Neural cell (in vitro differentiated cells): ENCODE results near the gene PTPN7. TPM values are rescaled to one million over a fixed set of nuclear protein-coding genes. Genes with fewer than 3 reads are reported as not detected.

Experiments used
- H2AFZ ChIP-seq: fragments of 200-600, 300-800 bp; sonication (generic), shearing (Covaris generic); 2 replicates; pipeline ENCODE4 v1.6.0; 2014; ENCODE audit warnings: low read depth, mild to moderate bottlenecking, antibody characterized with exemption, low read length, moderate library complexity
- H3F3A ChIP-seq: fragments of 200-600 bp; shearing (Covaris generic); 2 replicates; pipeline ENCODE4 v1.6.1; 2016; ENCODE audit warnings: mild to moderate bottlenecking, moderate library complexity, mixed read lengths, antibody characterized with exemption, low read length; ENCODE audit not compliant: insufficient read depth, poor library complexity, severe bottlenecking
- H3K27ac ChIP-seq: fragments of 200-600, 300-800 bp; sonication (generic), shearing (Covaris generic); 2 replicates; pipeline ENCODE4 v1.5.1; 2014; ENCODE audit warnings: mild to moderate bottlenecking, low read length, moderate library complexity
- H3K27me3 ChIP-seq: fragments of 300-800, 200-600 bp; sonication (generic), shearing (Covaris generic); 2 replicates; pipeline ENCODE4 v1.6.0; 2014; ENCODE audit warnings: mild to moderate bottlenecking, low read depth, low read length, moderate library complexity; ENCODE audit not compliant: insufficient read depth
- H3K36me3 ChIP-seq: fragments of 300-800, 200-600 bp; sonication (generic), shearing (Covaris generic); 2 replicates; pipeline ENCODE4 v1.5.1; 2014; ENCODE audit warnings: mild to moderate bottlenecking, antibody characterized with exemption, low read length, moderate library complexity; ENCODE audit not compliant: insufficient read depth
- H3K4me2 ChIP-seq: fragments of 300-800, 200-600 bp; sonication (generic), shearing (Covaris generic); 2 replicates; pipeline ENCODE4 v1.6.0; 2014; ENCODE audit warnings: mild to moderate bottlenecking, low read length
- H3K4me3 ChIP-seq: fragments of 300-800, 200-600 bp; sonication (generic), shearing (Covaris generic); 2 replicates; pipeline ENCODE4 v1.5.1; 2014; ENCODE audit warnings: mild to moderate bottlenecking, low read length, moderate library complexity
- H3K79me2 ChIP-seq: fragments of 200-600 bp; shearing (Covaris generic); replicated peaks from 2 replicates; pipeline ENCODE4 v1.6.0; 2014; ENCODE audit warnings: mild to moderate bottlenecking, low read length, moderate library complexity; ENCODE audit not compliant: insufficient read depth
- H3K9ac ChIP-seq: fragments of 300-800, 200-600 bp; sonication (generic), shearing (Covaris generic); 2 replicates; pipeline ENCODE4 v1.6.1; 2016; ENCODE audit warnings: mild to moderate bottlenecking, low read length, mixed read lengths
- H3K9me2 ChIP-seq: fragments of 200-600 bp; shearing (Covaris generic); 2 replicates; pipeline ENCODE4 v1.6.1; 2016; ENCODE audit warnings: mild to moderate bottlenecking, low read length, mixed read lengths; ENCODE audit not compliant: insufficient read depth
- H3K9me3 ChIP-seq: fragments of 200-600, 300-800 bp; sonication (generic), shearing (Covaris generic); 2 replicates; pipeline ENCODE4 v1.6.1; 2016; ENCODE audit warnings: mild to moderate bottlenecking, mixed run types, low read length, moderate library complexity, mixed read lengths
- H4K20me1 ChIP-seq: fragments of 200-600 bp; shearing (Covaris generic); 2 replicates; pipeline ENCODE4 v1.6.1; 2016; ENCODE audit warnings: mild to moderate bottlenecking, mixed run types; ENCODE audit not compliant: insufficient read depth
- EP300 ChIP-seq: fragments of 450-650 bp; conservative IDR thresholded peaks from 2 replicates; pipeline ENCODE4 v1.6.1; 2014; ENCODE audit warnings: antibody characterized with exemption, mild to moderate bottlenecking, moderate library complexity; ENCODE audit not compliant: poor library complexity, severe bottlenecking
- EZH2 ChIP-seq: fragments of 200-600, 300-800 bp; shearing (Covaris generic), sonication (generic); IDR thresholded peaks from 2 replicates; pipeline ENCODE4 v1.6.1; 2014; ENCODE audit warnings: antibody characterized with exemption, low read length, borderline replicate concordance, mild to moderate bottlenecking; ENCODE audit not compliant: insufficient read depth, poor library complexity, severe bottlenecking
- MXI1 ChIP-seq: fragments of 450-650 bp; conservative IDR thresholded peaks from 2 replicates; pipeline ENCODE4 v1.6.1; 2014; ENCODE audit warnings: antibody characterized with exemption, mild to moderate bottlenecking; ENCODE audit not compliant: poor library complexity, severe bottlenecking
- POLR2AphosphoS5 ChIP-seq: IDR thresholded peaks from 2 replicates; pipeline ENCODE4 v1.6.1; 2012
- RAD21 ChIP-seq: fragments of 450-650 bp; conservative IDR thresholded peaks from 2 replicates; pipeline ENCODE4 v1.6.1; 2014; ENCODE audit warnings: antibody characterized with exemption, mild to moderate bottlenecking, moderate library complexity
- SMC3 ChIP-seq: fragments of 450-650 bp; conservative IDR thresholded peaks from 2 replicates; pipeline ENCODE4 v1.6.1; 2014; ENCODE audit warnings: antibody characterized with exemption, mild to moderate bottlenecking, moderate library complexity; ENCODE audit not compliant: poor library complexity
- TAF1 ChIP-seq: IDR thresholded peaks from 2 replicates; pipeline ENCODE4 v1.6.1; 2012; ENCODE audit warnings: low read depth
- polyA plus RNA-seq: library from polyadenylated mRNA; depleted of rRNA; stranded (reverse); fragments of >200 nt; gene quantifications from 2 replicates; pipeline ENCODE4 v1.2.3, GENCODE V29; 2014
- TF ChIP-seq, protein P1 (sequence below): IDR thresholded peaks from 2 replicates; pipeline ENCODE4 v1.6.1; 2012; ENCODE audit warnings: borderline replicate concordance
- TF ChIP-seq, protein P2 (sequence below): fragments of 450-650 bp; IDR thresholded peaks from 2 replicates; pipeline ENCODE4 v1.5.1; 2014; ENCODE audit warnings: antibody characterized with exemption, mild to moderate bottlenecking, moderate library complexity; ENCODE audit not compliant: poor library complexity, severe bottlenecking

PTPN7 gene
- polyA plus RNA-seq, 1 donor from 2014 or later: 2.1 TPM

DNA sequence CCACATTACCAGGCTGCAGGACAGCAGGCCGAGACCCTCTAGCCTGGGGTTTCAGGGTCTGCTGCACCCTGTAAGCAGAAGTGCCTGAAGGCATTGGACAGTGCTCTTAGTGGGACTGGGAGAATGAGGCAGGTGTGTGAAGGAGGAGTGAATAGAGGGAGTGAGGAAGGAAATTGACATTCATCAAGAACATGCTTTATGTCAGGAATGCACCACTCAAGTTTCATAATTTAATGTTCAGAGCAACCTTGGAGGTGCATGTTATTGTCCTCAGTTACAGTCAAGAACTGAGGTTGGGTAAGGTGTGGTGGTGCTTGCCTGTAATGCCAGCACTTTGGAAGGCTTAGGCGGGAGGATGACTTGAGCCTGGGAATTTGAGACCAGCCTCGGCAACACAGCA, 49.4 kb downstream of the PTPN7 start (continued):
- no peak for TF ChIP-seq SMC3

DNA sequence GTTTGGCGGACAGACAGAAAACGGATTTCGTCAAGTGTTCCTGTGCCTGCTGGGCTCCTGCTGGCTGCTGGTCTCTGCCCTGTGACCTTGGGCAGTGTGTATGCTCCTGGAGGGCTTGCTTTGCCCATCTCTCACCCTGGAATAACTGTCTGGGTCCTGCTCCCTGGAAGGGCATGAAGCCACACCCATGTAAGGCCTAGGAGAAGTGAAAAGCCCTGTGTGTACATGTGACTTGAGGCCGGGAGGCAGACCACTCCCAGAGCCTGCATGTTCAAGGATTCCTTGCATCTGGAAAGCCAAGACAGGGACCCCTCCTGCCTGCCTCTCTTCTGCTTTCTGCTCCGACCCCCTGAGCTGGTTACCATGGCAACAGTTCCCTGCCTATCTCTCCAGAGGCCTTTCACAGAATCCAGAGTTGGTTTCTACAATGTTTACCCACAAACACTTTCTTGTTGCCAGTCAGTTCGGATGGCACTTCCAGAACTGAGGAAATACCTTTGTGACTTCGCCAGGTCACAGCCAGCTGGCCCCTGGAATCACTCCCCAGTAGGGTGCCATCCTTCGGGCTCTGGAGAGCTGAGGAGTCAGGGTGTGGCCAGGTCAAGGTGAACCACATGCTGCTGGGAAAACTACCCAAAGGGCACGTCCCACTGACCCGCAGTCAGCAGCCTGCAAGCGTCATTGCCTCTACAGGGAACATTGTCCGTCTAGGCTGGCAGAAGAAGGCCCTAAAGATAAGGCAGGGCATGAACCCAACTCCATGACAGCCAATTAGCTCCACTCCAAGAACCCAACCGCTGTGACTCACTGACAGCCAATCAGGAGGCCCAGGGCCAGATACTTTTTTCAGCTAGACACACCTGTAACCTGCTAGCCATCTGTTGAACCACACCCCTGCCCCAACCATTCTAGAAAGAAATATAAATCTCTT, 52.3 kb downstream of the PTPN7 start:
- Histone ChIP-seq H3K9me2 (no peaks in the 10 kb centered on the region), H3K9me3 (no peaks in the 10 kb centered on the region), H3K4me3 (peak overlapping the region; percentile 47), H3K27me3 (no peaks in the 10 kb centered on the region), H3K36me3 (no peaks in the 10 kb centered on the region), H3K4me2 (no peak overlapping the region), H3K9ac (peak overlapping the region; percentile 34), H4K20me1 (no peaks in the 10 kb centered on the region), H3F3A (no peaks in the 10 kb centered on the region), H3K79me2 (no peaks in the 10 kb centered on the region), H3K27ac (no peak overlapping the region), H2AFZ (peak overlapping the region; percentile 60)
- TF ChIP-seq, protein P1, sequence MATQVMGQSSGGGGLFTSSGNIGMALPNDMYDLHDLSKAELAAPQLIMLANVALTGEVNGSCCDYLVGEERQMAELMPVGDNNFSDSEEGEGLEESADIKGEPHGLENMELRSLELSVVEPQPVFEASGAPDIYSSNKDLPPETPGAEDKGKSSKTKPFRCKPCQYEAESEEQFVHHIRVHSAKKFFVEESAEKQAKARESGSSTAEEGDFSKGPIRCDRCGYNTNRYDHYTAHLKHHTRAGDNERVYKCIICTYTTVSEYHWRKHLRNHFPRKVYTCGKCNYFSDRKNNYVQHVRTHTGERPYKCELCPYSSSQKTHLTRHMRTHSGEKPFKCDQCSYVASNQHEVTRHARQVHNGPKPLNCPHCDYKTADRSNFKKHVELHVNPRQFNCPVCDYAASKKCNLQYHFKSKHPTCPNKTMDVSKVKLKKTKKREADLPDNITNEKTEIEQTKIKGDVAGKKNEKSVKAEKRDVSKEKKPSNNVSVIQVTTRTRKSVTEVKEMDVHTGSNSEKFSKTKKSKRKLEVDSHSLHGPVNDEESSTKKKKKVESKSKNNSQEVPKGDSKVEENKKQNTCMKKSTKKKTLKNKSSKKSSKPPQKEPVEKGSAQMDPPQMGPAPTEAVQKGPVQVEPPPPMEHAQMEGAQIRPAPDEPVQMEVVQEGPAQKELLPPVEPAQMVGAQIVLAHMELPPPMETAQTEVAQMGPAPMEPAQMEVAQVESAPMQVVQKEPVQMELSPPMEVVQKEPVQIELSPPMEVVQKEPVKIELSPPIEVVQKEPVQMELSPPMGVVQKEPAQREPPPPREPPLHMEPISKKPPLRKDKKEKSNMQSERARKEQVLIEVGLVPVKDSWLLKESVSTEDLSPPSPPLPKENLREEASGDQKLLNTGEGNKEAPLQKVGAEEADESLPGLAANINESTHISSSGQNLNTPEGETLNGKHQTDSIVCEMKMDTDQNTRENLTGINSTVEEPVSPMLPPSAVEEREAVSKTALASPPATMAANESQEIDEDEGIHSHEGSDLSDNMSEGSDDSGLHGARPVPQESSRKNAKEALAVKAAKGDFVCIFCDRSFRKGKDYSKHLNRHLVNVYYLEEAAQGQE: peak; percentile 42
- TF ChIP-seq EP300 (peak; percentile 44), SMC3 (no peak), RAD21 (no peak), EZH2 (no peak), POLR2AphosphoS5 (peak; percentile 57)

DNA sequence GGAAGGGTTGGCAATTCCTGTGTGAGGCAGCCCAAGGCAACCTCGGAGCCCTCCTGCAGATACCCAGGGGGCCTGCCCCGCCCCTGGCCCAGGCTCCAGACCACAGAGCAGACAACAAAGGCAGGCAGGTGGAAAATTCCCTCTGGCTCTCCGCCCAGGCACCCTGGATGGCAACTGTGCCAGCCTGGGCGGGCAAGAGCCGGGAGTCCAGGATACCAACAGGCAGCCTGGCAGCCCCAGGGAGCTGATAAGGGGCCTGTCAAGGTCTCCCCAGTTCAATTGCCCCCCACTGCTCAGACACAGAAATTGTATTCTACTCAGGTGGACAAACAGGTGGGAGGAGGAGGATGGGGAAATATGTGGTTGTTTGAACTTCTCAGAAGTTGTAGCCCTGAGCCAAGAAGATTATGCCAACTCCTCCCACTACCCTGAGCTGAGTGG, 53.1 kb downstream of the PTPN7 start:
- H3K79me2 ChIP-seq: no peaks in the 10 kb centered on the region
- no peaks in the 10 kb centered on the region for H3K36me3 ChIP-seq
- H3K4me3 ChIP-seq: peak overlapping the region; percentile 47
- H3K27ac ChIP-seq: no peak overlapping the region
- H3K27me3 ChIP-seq: no peaks in the 10 kb centered on the region
- H4K20me1 ChIP-seq: no peaks in the 10 kb centered on the region
- no peak for TF ChIP-seq EP300
- TF ChIP-seq POLR2AphosphoS5: no peak
- TF ChIP-seq RAD21: no peak
- TF ChIP-seq, protein P2, sequence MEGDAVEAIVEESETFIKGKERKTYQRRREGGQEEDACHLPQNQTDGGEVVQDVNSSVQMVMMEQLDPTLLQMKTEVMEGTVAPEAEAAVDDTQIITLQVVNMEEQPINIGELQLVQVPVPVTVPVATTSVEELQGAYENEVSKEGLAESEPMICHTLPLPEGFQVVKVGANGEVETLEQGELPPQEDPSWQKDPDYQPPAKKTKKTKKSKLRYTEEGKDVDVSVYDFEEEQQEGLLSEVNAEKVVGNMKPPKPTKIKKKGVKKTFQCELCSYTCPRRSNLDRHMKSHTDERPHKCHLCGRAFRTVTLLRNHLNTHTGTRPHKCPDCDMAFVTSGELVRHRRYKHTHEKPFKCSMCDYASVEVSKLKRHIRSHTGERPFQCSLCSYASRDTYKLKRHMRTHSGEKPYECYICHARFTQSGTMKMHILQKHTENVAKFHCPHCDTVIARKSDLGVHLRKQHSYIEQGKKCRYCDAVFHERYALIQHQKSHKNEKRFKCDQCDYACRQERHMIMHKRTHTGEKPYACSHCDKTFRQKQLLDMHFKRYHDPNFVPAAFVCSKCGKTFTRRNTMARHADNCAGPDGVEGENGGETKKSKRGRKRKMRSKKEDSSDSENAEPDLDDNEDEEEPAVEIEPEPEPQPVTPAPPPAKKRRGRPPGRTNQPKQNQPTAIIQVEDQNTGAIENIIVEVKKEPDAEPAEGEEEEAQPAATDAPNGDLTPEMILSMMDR: no peak
- TF ChIP-seq, protein P1: no peak
- no peak for TF ChIP-seq EZH2
- TF ChIP-seq SMC3: no peak
- no peak for TF ChIP-seq MXI1
- no peak for TF ChIP-seq TAF1
- H2AFZ ChIP-seq: peak overlapping the region; percentile 60
- peak overlapping the region; percentile 34 for H3K9ac ChIP-seq
- H3K9me2 ChIP-seq: no peaks in the 10 kb centered on the region
- no peaks in the 10 kb centered on the region for H3F3A ChIP-seq
- no peak overlapping the region for H3K4me2 ChIP-seq
- no peaks in the 10 kb centered on the region for H3K9me3 ChIP-seq
